ENCODE results near the gene ATR. TPM values are rescaled to one million over a fixed set of nuclear protein-coding genes. Genes with fewer than 3 reads are reported as not detected.
"Not testable (repeated sequence)": the region's sequence is repeated elsewhere in the genome, so short reads cannot be mapped to it uniquely, and the experiment has no call there.

The ATR gene
- total RNA-seq, 1 donor from 2014 or later = 22.4 TPM

GRCh38 chr3:142588703-142589102 lies 10.2 kb upstream of the ATR start:
- no peak for TF ChIP-seq CTCF (IDR thresholded peaks at IDR 0.05; ENCODE audit: insufficient read depth, low read length, severe bottlenecking)
- Histone ChIP-seq H3K36me3 (ENCODE audit: control insufficient read depth, insufficient read depth, low read length) (no peaks in the 10 kb centered on the region), H3K27me3 (ENCODE audit: control insufficient read depth, insufficient read depth, low read length) (no peaks in the 10 kb centered on the region), H3K4me3 (ENCODE audit: low read depth, low read length) (no peak overlapping the region)
- FAIRE-seq = no peak
- no peak for DNase-seq (ENCODE audit: low read depth)

GRCh38 chr3:142586803-142587406 lies 8.4 kb upstream of the ATR start:
- peak; percentile 51 for TF ChIP-seq CTCF (IDR thresholded peaks at IDR 0.05; ENCODE audit: insufficient read depth, low read length, severe bottlenecking)
- peak; percentile 82 for DNase-seq (ENCODE audit: low read depth)
- peak; percentile 92 for FAIRE-seq
- Histone ChIP-seq H3K36me3 (ENCODE audit: control insufficient read depth, insufficient read depth, low read length) (no peaks in the 10 kb centered on the region), H3K4me3 (ENCODE audit: low read depth, low read length) (no peak overlapping the region), H3K27me3 (ENCODE audit: control insufficient read depth, insufficient read depth, low read length) (no peaks in the 10 kb centered on the region)

GRCh38 chr3:142581070-142581469 lies 2.5 kb upstream of the ATR start:
- DNase-seq (ENCODE audit: low read depth); H3K4me3 ChIP-seq (ENCODE audit: low read depth, low read length); H3K36me3 ChIP-seq (ENCODE audit: control insufficient read depth, insufficient read depth, low read length); H3K27me3 ChIP-seq (ENCODE audit: control insufficient read depth, insufficient read depth, low read length); FAIRE-seq: not testable (repeated sequence)

DNA sequence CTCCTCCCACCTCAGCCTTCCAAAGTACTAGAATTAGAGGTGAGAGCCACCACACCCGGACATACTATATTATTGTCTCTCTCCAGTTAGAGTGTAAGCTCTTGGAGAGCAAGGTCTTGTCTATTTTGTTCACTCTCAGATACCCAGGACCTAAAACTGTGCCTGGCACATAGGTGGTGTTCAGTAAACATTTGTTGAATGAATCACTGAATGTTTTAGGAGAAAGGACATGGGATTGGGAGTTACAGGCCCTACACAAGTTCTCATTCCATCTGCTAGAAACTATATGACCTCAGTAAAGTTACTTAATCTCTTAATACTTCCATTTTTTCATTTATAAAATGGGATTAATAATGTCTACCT lies 1.5 kb upstream of the ATR start:
- FAIRE-seq (no peak), DNase-seq (ENCODE audit: low read depth) (no peak)
- H3K4me3 ChIP-seq (ENCODE audit: low read depth, low read length) = no peak overlapping the region
- peaks cover 2% of the 10 kb centered on the region for H3K27me3 ChIP-seq (ENCODE audit: control insufficient read depth, insufficient read depth, low read length)
- TF ChIP-seq CTCF (IDR thresholded peaks at IDR 0.05; ENCODE audit: insufficient read depth, low read length, severe bottlenecking) = no peak
- H3K36me3 ChIP-seq (ENCODE audit: control insufficient read depth, insufficient read depth, low read length) = no peaks in the 10 kb centered on the region

GRCh38 chr3:142577696-142578328 lies 721 bp downstream of the ATR start:
- DNase-seq (ENCODE audit: low read depth) (peak; percentile 16), FAIRE-seq (no peak)
- Histone ChIP-seq H3K36me3 (ENCODE audit: control insufficient read depth, insufficient read depth, low read length) (no peaks in the 10 kb centered on the region), H3K4me3 (ENCODE audit: low read depth, low read length) (peak overlapping the region; percentile 79), H3K27me3 (ENCODE audit: control insufficient read depth, insufficient read depth, low read length) (peaks cover 2% of the 10 kb centered on the region)
- TF ChIP-seq CTCF (IDR thresholded peaks at IDR 0.05; ENCODE audit: insufficient read depth, low read length, severe bottlenecking) = no peak

GRCh38 chr3:142576792-142577191 lies 1.7 kb downstream of the ATR start:
- TF ChIP-seq CTCF (IDR thresholded peaks at IDR 0.05; ENCODE audit: insufficient read depth, low read length, severe bottlenecking) = no peak
- Histone ChIP-seq H3K4me3 (ENCODE audit: low read depth, low read length) (no peak overlapping the region), H3K27me3 (ENCODE audit: control insufficient read depth, insufficient read depth, low read length) (peaks cover 2% of the 10 kb centered on the region), H3K36me3 (ENCODE audit: control insufficient read depth, insufficient read depth, low read length) (no peaks in the 10 kb centered on the region)
- FAIRE-seq = no peak
- DNase-seq (ENCODE audit: low read depth) = no peak

Data from bronchial epithelial cell (primary cell).